ENCODE data around the gene CTSW. TPM values are rescaled to one million over a fixed set of nuclear protein-coding genes. Genes with fewer than 3 reads are reported as not detected.

The CTSW gene
- total RNA-seq, 4 donors from 2014 or later, result 0.76 to 5.0 (median 1.4) TPM; not detected in 1

- peaks cover 9% of the 10 kb centered on the region for H3K36me3 ChIP-seq
- DNase-seq (ENCODE audit: low spot score in 2 of 2), result no peak
- TF ChIP-seq POLR2AphosphoS5 (IDR thresholded peaks at IDR 0.05) (no peak), CTCF (IDR thresholded peaks at IDR 0.05) (no peak), EP300 (IDR thresholded peaks at IDR 0.05) (no peak), POLR2A (IDR thresholded peaks at IDR 0.05) (no peak)
- no peak overlapping the region for H3K27ac ChIP-seq
- no peak overlapping the region for H3K4me3 ChIP-seq
- 56% methylated on average over 9 of the region's 9 CpGs for WGBS
- peaks cover 2% of the 10 kb centered on the region for H3K4me1 ChIP-seq
- H3K27me3 ChIP-seq, result no peaks in the 10 kb centered on the region
- no peaks in the 10 kb centered on the region for H3K9me3 ChIP-seq
Observed at GRCh38 chr11:65927904-65928397, 48.3 kb downstream of the CTSW start.

DNA sequence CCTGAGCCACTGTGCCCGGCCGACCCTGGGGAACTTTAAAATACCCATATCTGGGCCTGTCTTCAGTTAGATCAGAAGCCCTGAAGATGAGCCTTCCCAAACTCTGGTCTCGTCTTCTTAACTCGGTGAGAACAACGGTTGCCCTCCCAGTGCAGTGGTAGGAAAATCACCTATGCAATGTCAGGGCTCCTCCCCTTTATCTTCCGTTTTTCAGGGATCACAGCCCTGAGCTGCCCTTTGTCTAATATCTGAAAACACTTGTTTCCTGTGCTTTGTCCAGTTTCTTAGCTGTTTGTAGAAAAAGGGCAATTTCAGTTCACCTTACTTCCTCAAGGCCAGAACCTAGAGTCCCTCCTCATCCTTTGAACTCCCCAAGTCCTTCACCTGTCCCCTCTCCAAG is 49.0 kb downstream of the CTSW start:
- H3K4me3 ChIP-seq, result no peak overlapping the region
- no peak for DNase-seq (ENCODE audit: low spot score in 2 of 2)
- no peaks in the 10 kb centered on the region for H3K9me3 ChIP-seq
- TF ChIP-seq EP300 (IDR thresholded peaks at IDR 0.05), result no peak
- no peak for TF ChIP-seq POLR2A (IDR thresholded peaks at IDR 0.05)
- TF ChIP-seq POLR2AphosphoS5 (IDR thresholded peaks at IDR 0.05), result no peak
- no peak for TF ChIP-seq CTCF (IDR thresholded peaks at IDR 0.05)
- H3K27ac ChIP-seq, result no peak overlapping the region
- peaks cover 6% of the 10 kb centered on the region for H3K36me3 ChIP-seq
- WGBS, result 76% methylated on average over 6 of the region's 6 CpGs
- H3K4me1 ChIP-seq, result no peaks in the 10 kb centered on the region
- no peaks in the 10 kb centered on the region for H3K27me3 ChIP-seq

DNA sequence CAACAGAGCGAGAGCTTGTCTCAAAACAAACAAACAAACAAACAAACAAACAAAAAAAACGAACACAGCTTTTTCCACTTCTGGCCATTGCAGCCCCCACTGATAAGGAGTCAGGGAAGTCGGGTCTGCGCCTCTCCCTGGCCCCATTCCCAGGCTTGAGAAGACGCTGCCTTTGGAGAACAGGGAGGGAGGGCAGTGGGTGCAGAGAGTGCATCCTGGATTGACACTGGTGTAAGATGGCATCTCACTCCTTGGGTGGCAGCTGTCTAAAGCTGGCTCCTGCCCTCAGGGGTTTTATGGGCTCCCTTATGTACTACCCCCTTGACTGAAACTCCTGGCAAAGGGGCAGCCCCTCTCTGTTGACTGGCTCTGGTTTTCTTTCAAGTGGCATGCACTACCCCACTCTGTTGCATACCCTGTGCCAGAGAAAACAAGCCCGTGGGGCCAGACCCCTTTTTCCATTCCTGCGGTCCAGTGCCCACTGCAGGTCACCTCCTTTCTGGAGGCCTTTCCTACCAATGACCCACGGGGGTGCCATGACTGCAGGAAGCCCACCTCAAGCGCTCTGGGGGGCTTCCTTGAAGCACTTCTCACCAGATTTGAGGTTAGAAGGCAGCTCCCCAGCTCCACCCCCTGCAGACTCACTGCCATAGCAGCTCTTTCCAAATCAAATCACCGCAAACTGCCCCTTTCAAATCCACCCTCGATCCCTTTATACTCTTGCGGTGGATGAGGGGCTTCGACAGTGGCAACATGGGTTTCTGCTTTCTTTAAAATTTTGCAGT is 52.3 kb downstream of the CTSW start:
- Histone ChIP-seq H3K27ac (no peak overlapping the region), H3K9me3 (no peaks in the 10 kb centered on the region), H3K4me3 (no peak overlapping the region), H3K36me3 (no peaks in the 10 kb centered on the region), H3K4me1 (no peaks in the 10 kb centered on the region), H3K27me3 (no peaks in the 10 kb centered on the region)
- WGBS, result 67% methylated on average over 13 of the region's 13 CpGs
- DNase-seq (ENCODE audit: low spot score in 2 of 2), result no peak
- no peak for TF ChIP-seq POLR2AphosphoS5 (IDR thresholded peaks at IDR 0.05)
- TF ChIP-seq CTCF (IDR thresholded peaks at IDR 0.05), result no peak
- no peak for TF ChIP-seq EP300 (IDR thresholded peaks at IDR 0.05)
- no peak for TF ChIP-seq POLR2A (IDR thresholded peaks at IDR 0.05)

DNA sequence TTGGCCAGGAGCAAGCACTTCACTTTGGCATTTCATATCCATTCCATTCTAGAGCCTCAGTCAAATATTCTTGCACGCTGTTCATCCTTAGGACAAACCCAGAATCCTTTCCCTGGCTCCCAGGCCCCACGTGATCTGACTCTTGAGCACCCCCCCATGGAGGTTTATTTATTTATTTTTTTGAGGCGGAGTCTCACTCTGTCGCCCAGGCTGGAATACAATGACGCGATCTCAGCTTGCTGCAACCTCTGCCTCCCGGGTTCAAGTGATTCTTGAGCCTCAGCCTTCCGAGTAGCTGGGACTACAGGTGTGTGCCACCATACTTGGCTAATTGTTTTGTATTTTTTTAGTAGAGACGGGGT is 52.9 kb downstream of the CTSW start:
- 41% methylated on average over 9 of the region's 9 CpGs for WGBS
- no peak for DNase-seq (ENCODE audit: low spot score in 2 of 2)

More for the DNA sequence above, 52.9 kb downstream of the CTSW start:
- Histone ChIP-seq H3K27ac (no peak overlapping the region), H3K36me3 (no peaks in the 10 kb centered on the region), H3K27me3 (no peaks in the 10 kb centered on the region), H3K4me1 (no peaks in the 10 kb centered on the region), H3K4me3 (no peak overlapping the region), H3K9me3 (no peaks in the 10 kb centered on the region)
- TF ChIP-seq CTCF (IDR thresholded peaks at IDR 0.05) (no peak), POLR2A (IDR thresholded peaks at IDR 0.05) (no peak), EP300 (IDR thresholded peaks at IDR 0.05) (no peak), POLR2AphosphoS5 (IDR thresholded peaks at IDR 0.05) (no peak)

Other genes starting within 250 kb of the CTSW start
- 10 to 100 TPM; 14.9 to 21.6 (median 19.0) TPM for gene SIPA1, start 241.7 kb upstream of the CTSW start, total RNA-seq
- 100 to 1,000 TPM in 2 of 4 donors, 10 to 100 TPM in 2; 71.7 to 111 (median 93.5) TPM for gene RELA, start 216.9 kb upstream of the CTSW start, total RNA-seq
- gene KAT5, start 167.6 kb upstream of the CTSW start, total RNA-seq, result 100 to 1,000 TPM in 1 of 4 donors, 10 to 100 TPM in 3; 69.8 to 103 (median 77.5) TPM
- gene RNASEH2C, start 159.0 kb upstream of the CTSW start, total RNA-seq, result 10 to 100 TPM; 24.5 to 53.8 (median 33.7) TPM
- 10 to 100 TPM; 26.3 to 55.9 (median 38.1) TPM for gene AP5B1, start 98.9 kb upstream of the CTSW start, total RNA-seq
- 100 to 1,000 TPM in 2 of 4 donors, 10 to 100 TPM in 2; 64.4 to 196 (median 121) TPM for gene OVOL1, start 92.8 kb upstream of the CTSW start, total RNA-seq
- gene SNX32, start 45.9 kb upstream of the CTSW start, total RNA-seq, result 1 to 10 TPM in 1 of 4 donors, under 1 TPM in 1, not detected in 2; 0.76 to 1.1 TPM
- 100 to 1,000 TPM; 331 to 608 (median 584) TPM for gene CFL1, start 21.7 kb upstream of the CTSW start, total RNA-seq
- 10 to 100 TPM; 22.8 to 46.2 (median 32.2) TPM for gene MUS81, start 19.4 kb upstream of the CTSW start, total RNA-seq
- gene EFEMP2, start 7.0 kb upstream of the CTSW start, total RNA-seq, result 10 to 100 TPM in 3 of 4 donors, 1 to 10 TPM in 1; 7.3 to 22.0 (median 13.0) TPM
- 10 to 100 TPM; 46.9 to 89.3 (median 74.6) TPM for gene FIBP, start 8.6 kb downstream of the CTSW start, total RNA-seq
- gene CCDC85B, start 10.8 kb downstream of the CTSW start, total RNA-seq, result 10 to 100 TPM; 16.0 to 35.8 (median 28.0) TPM
- 100 to 1,000 TPM in 1 of 4 donors, 10 to 100 TPM in 1, 1 to 10 TPM in 2; 5.0 to 118 (median 28.9) TPM for gene FOSL1, start 20.6 kb downstream of the CTSW start, total RNA-seq
- 10 to 100 TPM; 17.4 to 21.6 (median 19.5) TPM for gene C11orf68, start 39.2 kb downstream of the CTSW start, total RNA-seq
- gene DRAP1, start 39.6 kb downstream of the CTSW start, total RNA-seq, result 10 to 100 TPM; 54.2 to 82.5 (median 68.0) TPM
- not detected for gene TSGA10IP, start 65.6 kb downstream of the CTSW start, total RNA-seq
- gene SART1, start 81.9 kb downstream of the CTSW start, total RNA-seq, result 10 to 100 TPM; 21.1 to 56.6 (median 26.1) TPM
- 10 to 100 TPM; 51.8 to 61.6 (median 55.9) TPM for gene EIF1AD, start 122.3 kb downstream of the CTSW start, total RNA-seq
- 10 to 100 TPM; 32.1 to 54.2 (median 42.6) TPM for gene BANF1, start 122.7 kb downstream of the CTSW start, total RNA-seq
- gene CST6, start 132.2 kb downstream of the CTSW start, total RNA-seq, result 1,000 to 10,000 TPM in 2 of 4 donors, 100 to 1,000 TPM in 1, 10 to 100 TPM in 1; 48.8 to 2,556 (median 968) TPM
- gene CATSPER1, start 146.6 kb downstream of the CTSW start, total RNA-seq, result not detected
- not detected for gene GAL3ST3, start 169.3 kb downstream of the CTSW start, total RNA-seq
- gene SF3B2, start 172.5 kb downstream of the CTSW start, total RNA-seq, result 100 to 1,000 TPM; 117 to 175 (median 149) TPM
- 10 to 100 TPM; 30.5 to 78.6 (median 41.8) TPM for gene PACS1, start 190.4 kb downstream of the CTSW start, total RNA-seq

All from suprapubic skin (tissue), 4 donors.